ENCODE results near the gene LAMA3.

DNA sequence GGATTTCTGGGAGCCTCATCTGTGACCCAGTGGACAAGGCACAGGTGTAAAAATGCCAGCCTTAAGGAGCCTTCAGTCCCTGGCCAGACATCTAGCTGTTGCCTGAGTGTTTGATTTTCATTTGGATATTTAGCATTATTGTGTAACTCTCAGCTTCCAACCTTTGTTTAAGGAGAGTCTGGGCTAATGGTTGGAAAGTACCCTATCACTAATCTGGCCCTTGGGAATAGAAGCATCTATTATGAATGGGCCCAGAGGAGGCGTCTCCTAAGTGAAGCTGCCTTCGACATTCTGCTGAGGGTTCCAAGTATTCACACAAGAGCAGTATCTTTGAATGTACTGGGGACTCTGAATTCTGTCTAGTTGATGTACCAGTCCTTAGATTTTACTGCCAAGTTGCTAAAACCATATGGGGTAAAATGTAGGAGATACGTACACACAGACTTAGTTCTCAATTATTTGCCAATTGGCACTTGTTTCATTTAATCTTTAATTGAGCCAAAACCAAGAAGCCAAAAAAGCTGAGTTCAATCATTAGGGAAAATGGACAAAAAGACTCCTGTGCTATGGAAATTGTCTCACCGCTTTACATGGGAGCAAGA is 19.3 kb upstream of the LAMA3 start:
- TF ChIP-seq, protein P1, sequence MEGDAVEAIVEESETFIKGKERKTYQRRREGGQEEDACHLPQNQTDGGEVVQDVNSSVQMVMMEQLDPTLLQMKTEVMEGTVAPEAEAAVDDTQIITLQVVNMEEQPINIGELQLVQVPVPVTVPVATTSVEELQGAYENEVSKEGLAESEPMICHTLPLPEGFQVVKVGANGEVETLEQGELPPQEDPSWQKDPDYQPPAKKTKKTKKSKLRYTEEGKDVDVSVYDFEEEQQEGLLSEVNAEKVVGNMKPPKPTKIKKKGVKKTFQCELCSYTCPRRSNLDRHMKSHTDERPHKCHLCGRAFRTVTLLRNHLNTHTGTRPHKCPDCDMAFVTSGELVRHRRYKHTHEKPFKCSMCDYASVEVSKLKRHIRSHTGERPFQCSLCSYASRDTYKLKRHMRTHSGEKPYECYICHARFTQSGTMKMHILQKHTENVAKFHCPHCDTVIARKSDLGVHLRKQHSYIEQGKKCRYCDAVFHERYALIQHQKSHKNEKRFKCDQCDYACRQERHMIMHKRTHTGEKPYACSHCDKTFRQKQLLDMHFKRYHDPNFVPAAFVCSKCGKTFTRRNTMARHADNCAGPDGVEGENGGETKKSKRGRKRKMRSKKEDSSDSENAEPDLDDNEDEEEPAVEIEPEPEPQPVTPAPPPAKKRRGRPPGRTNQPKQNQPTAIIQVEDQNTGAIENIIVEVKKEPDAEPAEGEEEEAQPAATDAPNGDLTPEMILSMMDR (IDR thresholded peaks at IDR 0.05) = no peak
- TF ChIP-seq POLR2A (IDR thresholded peaks at IDR 0.05) = no peak
